ENCODE data around the gene OXCT2.
A peak's percentile ranks its signal among the peaks of the same experiment; 100 is the strongest.

Gene OXCT2

DNA sequence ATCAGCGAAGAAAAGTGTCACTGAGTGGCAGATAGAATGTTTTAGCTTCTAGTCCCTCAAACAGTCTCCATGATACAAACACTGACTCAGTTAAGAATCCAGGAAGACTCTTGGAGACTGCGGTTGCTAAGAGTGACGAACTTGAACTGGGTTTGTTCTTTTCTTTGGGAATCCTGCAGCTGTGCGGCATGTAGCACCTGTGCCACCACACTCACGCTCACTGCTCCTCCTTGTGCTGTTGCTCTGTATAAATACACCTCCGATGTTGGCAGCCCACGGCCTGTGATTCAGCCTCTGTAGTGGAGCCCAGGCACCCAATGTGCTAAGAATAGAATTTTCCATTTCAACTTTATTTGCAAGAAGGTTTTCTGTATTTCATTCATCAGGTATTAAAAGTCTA lies 38.0 kb downstream of the OXCT2 start:
- DNase-seq (ENCODE audit: low read depth in 2 of 2): no peak

DNA sequence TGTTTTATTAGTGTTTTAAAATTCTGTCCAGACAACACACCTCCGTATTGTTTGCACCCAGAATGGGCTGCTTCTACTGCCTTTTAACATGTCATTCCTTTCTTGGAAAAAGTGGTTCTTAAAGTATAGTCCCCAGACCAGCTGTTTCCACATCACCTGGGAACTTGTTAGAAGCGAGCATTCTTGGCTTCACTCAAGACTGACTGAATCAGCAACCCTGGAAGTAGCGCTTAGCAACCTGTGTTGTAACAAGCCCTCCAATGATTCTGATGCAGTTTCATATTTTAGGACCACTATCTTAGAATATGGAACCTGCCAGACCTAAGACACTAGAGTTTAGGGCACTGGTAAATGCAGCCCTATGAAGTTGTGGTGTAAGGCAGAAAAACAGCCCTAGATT lies 38.4 kb downstream of the OXCT2 start:
- DNase-seq (ENCODE audit: low read depth in 2 of 2): no peak

DNA sequence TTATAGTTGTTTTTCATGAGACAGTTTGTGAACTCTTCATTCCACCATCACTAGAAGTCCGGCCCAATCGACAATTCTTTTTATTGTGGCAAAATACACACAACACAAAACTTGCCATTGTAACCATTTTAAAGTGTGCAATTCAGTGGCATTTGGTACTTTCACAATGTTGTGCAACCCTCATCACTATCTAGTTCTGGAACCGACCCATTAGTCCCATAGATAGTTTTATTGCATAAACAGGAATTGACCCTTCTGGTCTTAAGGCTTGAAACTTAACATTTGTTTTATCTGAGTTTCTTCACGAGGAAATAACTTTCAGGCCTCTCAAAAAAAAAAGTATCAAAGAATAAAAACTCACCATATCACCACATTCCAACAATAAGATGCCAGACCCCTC lies 41.3 kb downstream of the OXCT2 start:
- no peak for DNase-seq (ENCODE audit: low read depth in 2 of 2)

DNA sequence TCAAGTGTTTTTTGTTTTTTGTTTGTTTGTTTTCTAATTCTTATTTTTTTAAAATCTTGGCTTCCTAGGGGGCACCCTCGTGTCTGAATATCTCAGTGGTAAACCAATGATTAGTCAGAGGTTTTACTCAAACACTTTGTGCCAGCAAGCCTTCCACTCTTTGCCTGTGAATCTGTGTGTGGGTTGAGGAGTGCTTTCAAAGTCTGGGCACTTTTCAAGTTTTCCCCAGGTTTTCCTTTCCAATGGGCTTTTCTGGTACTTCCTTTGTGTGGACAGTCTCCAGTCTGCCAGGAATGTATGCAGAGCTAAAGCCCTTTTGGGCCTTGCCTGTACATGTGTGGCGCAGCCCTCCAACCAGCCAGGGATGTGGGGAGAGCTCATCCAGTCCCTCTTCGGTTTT lies 42.1 kb downstream of the OXCT2 start:
- DNase-seq (ENCODE audit: low read depth in 2 of 2): no peak

DNA sequence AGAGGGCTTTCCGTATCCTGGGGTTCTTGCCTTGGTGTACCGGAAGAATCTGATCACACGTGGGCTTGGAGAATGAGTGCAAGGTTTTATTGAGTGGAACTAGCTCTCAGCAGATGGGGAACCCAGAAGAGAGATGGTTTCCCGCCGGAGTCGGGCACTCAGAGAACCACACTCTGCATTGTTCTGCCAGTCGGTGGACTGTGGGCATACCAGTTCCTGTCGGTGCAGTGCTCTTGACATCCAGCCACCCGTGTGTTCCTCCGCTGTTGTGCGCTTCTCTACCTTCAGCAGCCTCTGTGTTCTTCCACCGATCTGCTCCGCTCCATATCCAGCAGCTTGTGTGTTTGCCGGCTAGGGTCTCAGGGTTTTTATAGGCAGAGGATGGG lies 43.2 kb downstream of the OXCT2 start:
- DNase-seq (ENCODE audit: low read depth in 2 of 2): no peak

DNA sequence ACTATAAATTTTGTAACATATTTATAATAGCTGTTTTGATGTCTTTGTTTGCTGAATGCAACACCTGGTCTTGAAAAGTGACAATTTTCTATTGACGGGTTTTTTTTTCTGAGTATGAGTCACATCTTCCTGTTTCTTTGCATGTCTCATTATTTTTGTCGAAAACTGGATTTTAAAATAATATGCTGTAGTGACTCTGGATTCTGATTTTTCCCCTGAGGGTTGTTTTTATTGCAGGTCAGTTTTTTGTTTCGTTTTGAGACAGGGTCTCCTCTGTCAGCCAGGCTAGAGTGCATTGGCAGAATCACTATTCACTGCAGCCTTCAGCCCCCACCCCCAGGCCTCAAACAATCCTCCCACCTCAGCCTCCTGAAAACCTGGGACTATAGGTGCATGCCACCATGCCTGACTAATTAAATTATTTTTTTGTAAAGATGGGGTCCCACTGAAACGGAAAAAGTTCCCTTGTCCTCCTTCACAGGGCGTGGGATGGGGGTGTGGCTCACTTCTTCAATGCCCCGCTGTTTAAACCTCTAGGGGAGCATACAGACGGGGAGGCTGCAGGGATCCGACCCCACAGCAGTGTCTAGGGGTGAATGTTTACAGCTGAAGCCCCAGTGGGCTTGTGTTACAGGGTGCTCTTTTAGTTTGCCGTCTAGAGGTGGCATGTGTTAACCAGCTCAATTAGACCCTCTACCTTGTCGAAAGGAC lies 43.8 kb downstream of the OXCT2 start:
- no peak for DNase-seq (ENCODE audit: low read depth in 2 of 2)

DNA sequence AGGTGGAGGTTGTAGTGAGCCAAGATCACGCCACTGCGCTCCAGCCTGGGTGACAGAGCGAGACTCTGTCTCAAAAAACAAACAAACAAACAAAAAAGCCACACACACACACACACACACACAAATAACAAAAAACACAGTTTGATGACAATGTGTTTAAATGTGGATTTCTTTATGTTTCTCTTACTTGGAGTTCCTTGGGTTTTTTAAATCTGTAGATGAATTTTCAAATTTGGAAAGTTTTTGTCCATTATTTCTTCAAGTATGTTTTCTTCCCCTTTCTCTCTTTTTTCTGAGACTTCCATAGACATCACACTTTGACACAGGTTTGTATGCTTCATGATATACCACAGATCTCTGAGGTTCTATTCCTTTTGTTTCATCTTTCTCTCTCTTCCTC lies 44.5 kb downstream of the OXCT2 start:
- no peak for DNase-seq (ENCODE audit: low read depth in 2 of 2)

DNA sequence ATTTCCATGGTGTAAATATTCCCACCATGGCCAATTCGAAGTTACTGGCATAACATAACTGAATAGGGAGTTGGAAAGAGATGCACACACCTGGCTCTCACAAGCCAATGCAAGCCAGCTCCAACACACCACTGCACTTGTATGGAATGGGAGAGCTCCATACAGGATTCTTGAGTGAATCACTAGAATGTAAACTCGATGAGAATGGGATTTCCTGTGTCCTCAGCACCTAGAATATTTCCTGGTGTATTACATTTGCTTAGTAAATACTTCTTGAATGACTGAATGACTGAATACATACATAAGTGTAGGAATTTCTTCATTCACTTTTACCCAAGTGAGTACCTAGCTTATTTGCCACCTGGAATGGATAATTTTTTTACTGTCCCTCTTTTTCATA lies 48.7 kb downstream of the OXCT2 start:
- no peak for DNase-seq (ENCODE audit: low read depth in 2 of 2)

DNA sequence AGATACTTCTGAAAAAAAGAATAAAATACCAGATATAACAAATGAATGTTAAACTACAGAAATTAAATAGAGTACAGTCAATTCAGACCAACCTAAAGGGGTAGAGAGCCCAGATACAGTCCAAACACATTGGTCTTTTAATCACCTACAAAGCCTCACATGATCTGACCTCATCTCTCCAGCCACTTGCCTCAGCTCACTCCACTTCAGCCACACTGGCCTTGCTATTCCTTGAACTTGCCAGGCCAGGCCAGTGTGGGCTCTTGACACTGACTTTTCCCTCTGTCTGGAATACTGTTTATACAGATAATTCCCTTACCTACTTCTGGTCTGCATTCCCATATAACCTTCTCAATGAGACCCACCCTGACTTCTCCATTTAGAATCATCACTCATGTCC lies 49.5 kb downstream of the OXCT2 start:
- DNase-seq (ENCODE audit: low read depth in 2 of 2): no peak

DNA sequence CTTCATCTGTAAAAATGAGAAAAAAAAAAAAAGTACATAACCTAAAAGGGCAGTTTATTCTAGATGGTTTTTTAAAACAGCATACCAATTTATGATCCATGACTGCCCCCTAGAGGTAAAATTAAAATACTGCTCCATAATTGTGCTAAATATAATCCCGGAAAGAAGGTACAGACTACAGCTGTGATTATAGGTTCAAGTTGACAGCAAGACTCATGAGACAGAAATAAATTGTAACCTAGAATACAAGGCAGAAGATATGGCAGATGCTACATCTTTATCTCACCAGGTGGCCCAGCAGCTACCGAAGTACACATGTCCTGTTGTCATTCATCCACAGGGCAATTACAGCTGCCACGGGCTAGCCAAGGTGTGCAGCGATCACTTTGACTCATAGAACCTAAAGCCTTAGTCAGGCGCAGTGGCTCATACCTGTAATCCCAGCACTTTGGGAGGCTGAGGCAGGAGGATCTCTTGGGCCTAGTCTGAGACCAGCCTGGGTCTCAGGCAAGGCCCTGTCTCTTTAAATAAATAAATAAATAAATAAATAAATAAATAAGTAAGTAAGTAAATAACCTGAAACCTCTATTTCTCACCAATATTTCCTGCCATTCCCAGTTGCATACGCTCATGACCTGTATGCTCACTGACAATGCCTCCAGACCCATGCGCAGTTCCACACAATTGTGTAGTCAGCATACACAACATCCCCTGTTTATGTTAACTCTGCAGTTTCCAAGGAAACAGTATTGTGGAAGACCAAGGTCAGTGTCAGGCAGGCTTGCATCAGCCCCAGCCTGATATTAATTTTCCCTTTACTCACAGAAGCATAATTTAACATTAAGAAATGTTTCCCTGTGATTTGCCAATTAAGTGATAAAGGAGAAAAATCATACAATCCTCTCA lies 50.8 kb downstream of the OXCT2 start:
- DNase-seq (ENCODE audit: low read depth in 2 of 2): peak; percentile 22 to 39
